HEK293 (cell line): ENCODE data around the gene ASPDH.

Experiments used
- CTCF ChIA-PET: fragments of 350-600 bp; formaldehyde crosslinking; extraction: SDS; loops from one replicate; lab custom pipeline; 2021; ENCODE audit warnings: antibody characterized with exemption; lab: Yijun Ruan, JAX
- POLR2A ChIA-PET: fragments of 300-600 bp; formaldehyde crosslinking; extraction: SDS; loops from one replicate; lab custom pipeline; 2020; ENCODE audit warnings: antibody characterized with exemption, inconsistent platforms; lab: Yijun Ruan, JAX
- H3K27ac ChIP-seq: fragments of 200-500 bp; sonication (Bioruptor generic); 2 replicates; pipeline ENCODE4 v1.5.1; 2014; ENCODE audit warnings: low read depth, low read length, control low read depth, inconsistent platforms; ENCODE audit errors: extremely low read depth
- H3K36me3 ChIP-seq, 2 experiments: fragments of 200-500 bp in 1 of 2; sonication (Bioruptor generic) in 1 of 2; 1 replicate in 1 of 2; 2 replicates in 1 of 2; pipeline ENCODE4 v1.5.1; 2014 to 2017; ENCODE audit warnings: inconsistent platforms in 2 of 2, low read length in 2 of 2; ENCODE audit not compliant: control insufficient read depth in 2 of 2, insufficient read depth in 1 of 2
- H3K4me1 ChIP-seq: fragments of 200-500 bp; sonication (Bioruptor generic); 2 replicates; pipeline ENCODE4 v1.5.1; 2014; ENCODE audit warnings: mild to moderate bottlenecking, low read length, inconsistent platforms; ENCODE audit not compliant: control insufficient read depth, insufficient read depth
- H3K4me3 ChIP-seq: 2 replicates; pipeline ENCODE4 v1.5.1; 2011; ENCODE audit warnings: low read depth, mild to moderate bottlenecking, control low read depth, low read length, moderate library complexity
- H3K9me3 ChIP-seq: fragments of 200-500 bp; sonication (Bioruptor generic); 2 replicates; pipeline ENCODE4 v1.5.1; 2014; ENCODE audit warnings: low read depth, low read length, inconsistent platforms; ENCODE audit not compliant: control insufficient read depth, insufficient read depth
- ELK4 ChIP-seq: IDR thresholded peaks from 2 replicates; pipeline ENCODE4 v1.6.1; 2011; ENCODE audit warnings: mild to moderate bottlenecking, low read depth, low read length, borderline replicate concordance
- REPIN1 ChIP-seq: fragments of 450-650 bp; formaldehyde crosslinking; IDR thresholded peaks from 2 replicates; pipeline ENCODE4 v1.5.1; 2017; ENCODE audit warnings: missing biosample characterization, missing genetic modification characterization, low read depth
- SCRT2 ChIP-seq: fragments of 450-650 bp; formaldehyde crosslinking; IDR thresholded peaks from 2 replicates; pipeline ENCODE4 v1.5.1; 2016; ENCODE audit warnings: missing biosample characterization, missing genetic modification characterization
- TSHZ1 ChIP-seq: fragments of 450-650 bp; formaldehyde crosslinking; IDR thresholded peaks from 2 replicates; pipeline ENCODE4 v1.5.1; 2016; ENCODE audit warnings: missing biosample characterization, missing genetic modification characterization, borderline replicate concordance
- ZIC2 ChIP-seq: fragments of 450-650 bp; formaldehyde crosslinking; IDR thresholded peaks from 2 replicates; pipeline ENCODE4 v1.5.1; 2016; ENCODE audit warnings: missing biosample characterization, missing genetic modification characterization
- ZNF114 ChIP-seq: fragments of 450-650 bp; formaldehyde crosslinking; IDR thresholded peaks from 2 replicates; pipeline ENCODE4 v1.5.0; 2017; ENCODE audit warnings: missing biosample characterization, missing genetic modification characterization
- ZNF140 ChIP-seq: fragments of 450-650 bp; formaldehyde crosslinking; IDR thresholded peaks from 2 replicates; pipeline ENCODE4 v1.5.1; 2016; ENCODE audit warnings: missing biosample characterization, missing genetic modification characterization
- ZNF391 ChIP-seq: fragments of 450-650 bp; formaldehyde crosslinking; IDR thresholded peaks from 2 replicates; pipeline ENCODE4 v1.5.1; 2016; ENCODE audit warnings: low read depth, missing biosample characterization, missing genetic modification characterization, borderline replicate concordance
- ZNF394 ChIP-seq: fragments of 450-650 bp; formaldehyde crosslinking; IDR thresholded peaks from 2 replicates; pipeline ENCODE4 v1.5.1; 2016; ENCODE audit warnings: missing biosample characterization, missing genetic modification characterization, mild to moderate bottlenecking, moderate library complexity, borderline replicate concordance
- ZNF571 ChIP-seq: fragments of 450-650 bp; formaldehyde crosslinking; IDR thresholded peaks from 2 replicates; pipeline ENCODE4 v1.5.0; 2017; ENCODE audit warnings: missing biosample characterization, missing genetic modification characterization
- ZNF596 ChIP-seq: fragments of 450-650 bp; IDR thresholded peaks from 2 replicates; pipeline ENCODE4 v1.5.0; 2018; ENCODE audit warnings: missing biosample characterization, mild to moderate bottlenecking, missing genetic modification characterization, moderate library complexity
- ZNF600 ChIP-seq: fragments of 450-650 bp; formaldehyde crosslinking; IDR thresholded peaks from 2 replicates; pipeline ENCODE4 v1.5.1; 2016; ENCODE audit warnings: missing biosample characterization, missing genetic modification characterization
- ZNF621 ChIP-seq: fragments of 450-650 bp; formaldehyde crosslinking; IDR thresholded peaks from 2 replicates; pipeline ENCODE4 v1.5.1; 2017; ENCODE audit warnings: missing biosample characterization, missing genetic modification characterization
- ZNF670 ChIP-seq: fragments of 450-650 bp; formaldehyde crosslinking; IDR thresholded peaks from 2 replicates; pipeline ENCODE4 v1.5.1; 2016; ENCODE audit warnings: missing biosample characterization, missing genetic modification characterization, low read depth
- ZNF704 ChIP-seq: fragments of 450-650 bp; formaldehyde crosslinking; IDR thresholded peaks from 2 replicates; pipeline ENCODE4 v1.5.1; 2016; ENCODE audit warnings: missing biosample characterization, missing genetic modification characterization
- ZSCAN16 ChIP-seq: fragments of 450-650 bp; formaldehyde crosslinking; IDR thresholded peaks from 2 replicates; pipeline ENCODE4 v1.5.1; 2016; ENCODE audit warnings: missing biosample characterization, missing genetic modification characterization
- TF ChIP-seq, protein P1 (sequence below): fragments of 450-650 bp; formaldehyde crosslinking; conservative IDR thresholded peaks from 2 replicates; pipeline ENCODE4 v1.5.1; 2016; ENCODE audit warnings: low read depth, missing biosample characterization, missing genetic modification characterization

ASPDH gene

GRCh38 chr19:50520822-50521465, 7.2 kb upstream of the ASPDH start:
- Histone ChIP-seq H3K9me3 (no peaks in the 10 kb centered on the region), H3K4me1 (no peaks in the 10 kb centered on the region), H3K4me3 (no peak overlapping the region), H3K36me3 (peaks cover 0 to 9% of the 10 kb centered on the region in 2 experiments; a peak in 1 of 3 replicates), H3K27ac (no peak overlapping the region)
- no peak for TF ChIP-seq ZNF600
- no peak for TF ChIP-seq REPIN1 (tag by site-specific recombination)
- no peak for TF ChIP-seq ZIC2 (tag by site-specific recombination)
- POLR2A ChIA-PET = no interaction called here
- CTCF ChIA-PET = interaction anchor here (0.6 to 10.1 kb wide), 2 partner anchors 15 to 87 kb away, joined by 3 to 76 read pairs; no protein-coding TSS in a partner anchor

DNA sequence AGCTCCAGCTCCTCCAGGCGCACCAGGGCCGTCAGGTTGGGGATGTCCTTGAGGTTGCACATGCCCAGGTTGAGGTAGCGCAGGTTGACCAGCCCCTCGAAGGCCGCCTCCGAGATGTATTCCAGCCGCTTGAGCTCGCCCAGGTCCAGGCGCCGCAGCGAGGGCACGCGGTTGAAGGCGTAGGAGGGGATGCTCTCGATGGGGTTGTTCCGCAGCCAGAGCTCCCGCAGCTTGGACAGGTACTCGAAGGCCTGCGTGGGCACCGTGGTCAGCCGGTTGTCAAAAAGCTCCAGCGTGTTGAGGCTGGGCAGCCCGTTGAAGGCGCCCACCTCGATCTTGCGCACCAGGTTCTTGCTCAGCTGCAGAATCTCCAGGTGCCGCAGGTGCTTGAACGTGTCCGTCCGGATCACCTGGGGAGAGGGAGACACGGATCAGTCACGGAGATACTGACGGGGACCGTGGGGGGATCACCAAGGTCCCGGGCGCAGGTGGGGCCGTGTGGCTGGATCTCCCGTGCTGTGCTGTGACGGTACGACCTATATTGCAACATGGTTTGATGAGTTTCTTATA, 5.4 kb upstream of the ASPDH start:
- ChIA-PET CTCF (interaction anchor here (0.7 to 1.6 kb wide), 2 partner anchors 19 to 305 kb away, joined by 3 to 7 read pairs; no protein-coding TSS in a partner anchor), POLR2A (no interaction called here)
- H3K4me3 ChIP-seq = no peak overlapping the region
- no peaks in the 10 kb centered on the region for H3K4me1 ChIP-seq
- no peaks in the 10 kb centered on the region for H3K9me3 ChIP-seq
- peaks cover 0 to 9% of the 10 kb centered on the region in 2 experiments; a peak in 1 of 3 replicates for H3K36me3 ChIP-seq
- no peak for TF ChIP-seq ZNF114
- no peak for TF ChIP-seq ZSCAN16
- TF ChIP-seq TSHZ1 (tag by site-specific recombination) = no peak
- no peak for TF ChIP-seq ZNF391 (tag by site-specific recombination)
- TF ChIP-seq ZNF394 (tag by site-specific recombination) = no peak
- TF ChIP-seq SCRT2 (tag by site-specific recombination) = no peak
- no peak for TF ChIP-seq ZNF670
- TF ChIP-seq ELK4 = no peak
- no peak overlapping the region for H3K27ac ChIP-seq

DNA sequence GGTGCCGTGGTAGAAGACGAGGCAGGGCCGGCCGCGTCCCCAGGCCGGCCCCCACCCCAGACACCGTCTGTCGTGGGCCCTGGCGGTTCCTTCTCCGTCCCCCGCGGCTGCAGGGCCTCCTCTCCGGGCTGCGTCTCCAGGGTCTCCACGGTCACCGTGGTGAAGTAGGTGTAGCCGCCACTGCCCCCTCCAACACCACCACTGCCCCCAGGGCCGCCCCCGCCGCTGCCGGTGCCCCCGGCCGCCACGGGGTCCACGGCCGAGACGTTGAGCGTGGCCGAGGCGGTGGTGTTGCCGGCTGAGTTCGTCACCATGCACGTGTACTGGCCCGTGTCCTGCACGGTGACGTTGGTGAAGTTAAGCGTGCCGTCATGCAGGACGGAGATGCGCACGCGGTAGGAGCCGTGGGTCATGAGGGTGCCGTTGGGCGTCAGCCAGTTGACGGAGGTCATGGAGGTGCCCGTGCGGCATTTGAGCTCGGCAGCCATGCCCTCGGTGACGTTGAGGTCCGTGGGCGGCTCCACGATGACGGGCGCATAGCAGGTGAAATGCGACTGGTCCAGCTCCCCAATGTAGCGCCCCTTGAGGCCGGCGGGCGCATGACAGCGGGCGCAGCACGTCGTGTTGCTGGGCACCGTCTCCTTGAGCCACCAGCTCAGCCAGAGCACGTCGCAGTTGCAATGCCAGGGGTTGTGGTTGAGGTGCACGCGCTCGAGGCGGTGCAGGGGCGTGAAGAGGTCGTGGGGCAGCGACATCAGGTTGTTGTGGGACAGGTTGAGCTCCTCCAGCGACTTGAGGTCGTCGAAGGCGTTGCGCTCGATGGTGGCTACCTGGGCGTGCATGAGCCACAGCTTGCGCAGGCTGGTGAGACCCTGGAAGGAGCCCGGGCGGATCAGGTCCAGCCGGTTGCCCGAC, 4.6 kb upstream of the ASPDH start:
- POLR2A ChIA-PET = no interaction called here
- Histone ChIP-seq H3K9me3 (no peaks in the 10 kb centered on the region), H3K27ac (no peak overlapping the region), H3K36me3 (peaks cover 0 to 9% of the 10 kb centered on the region in 2 experiments; a peak in 1 of 3 replicates), H3K4me3 (no peak overlapping the region), H3K4me1 (no peaks in the 10 kb centered on the region)
- CTCF ChIA-PET = interaction anchor here (0.6 to 1.6 kb wide), 3 partner anchors 19 to 305 kb away, joined by 3 to 7 read pairs (median 3); no protein-coding TSS in a partner anchor
- TF ChIP-seq, protein P1, sequence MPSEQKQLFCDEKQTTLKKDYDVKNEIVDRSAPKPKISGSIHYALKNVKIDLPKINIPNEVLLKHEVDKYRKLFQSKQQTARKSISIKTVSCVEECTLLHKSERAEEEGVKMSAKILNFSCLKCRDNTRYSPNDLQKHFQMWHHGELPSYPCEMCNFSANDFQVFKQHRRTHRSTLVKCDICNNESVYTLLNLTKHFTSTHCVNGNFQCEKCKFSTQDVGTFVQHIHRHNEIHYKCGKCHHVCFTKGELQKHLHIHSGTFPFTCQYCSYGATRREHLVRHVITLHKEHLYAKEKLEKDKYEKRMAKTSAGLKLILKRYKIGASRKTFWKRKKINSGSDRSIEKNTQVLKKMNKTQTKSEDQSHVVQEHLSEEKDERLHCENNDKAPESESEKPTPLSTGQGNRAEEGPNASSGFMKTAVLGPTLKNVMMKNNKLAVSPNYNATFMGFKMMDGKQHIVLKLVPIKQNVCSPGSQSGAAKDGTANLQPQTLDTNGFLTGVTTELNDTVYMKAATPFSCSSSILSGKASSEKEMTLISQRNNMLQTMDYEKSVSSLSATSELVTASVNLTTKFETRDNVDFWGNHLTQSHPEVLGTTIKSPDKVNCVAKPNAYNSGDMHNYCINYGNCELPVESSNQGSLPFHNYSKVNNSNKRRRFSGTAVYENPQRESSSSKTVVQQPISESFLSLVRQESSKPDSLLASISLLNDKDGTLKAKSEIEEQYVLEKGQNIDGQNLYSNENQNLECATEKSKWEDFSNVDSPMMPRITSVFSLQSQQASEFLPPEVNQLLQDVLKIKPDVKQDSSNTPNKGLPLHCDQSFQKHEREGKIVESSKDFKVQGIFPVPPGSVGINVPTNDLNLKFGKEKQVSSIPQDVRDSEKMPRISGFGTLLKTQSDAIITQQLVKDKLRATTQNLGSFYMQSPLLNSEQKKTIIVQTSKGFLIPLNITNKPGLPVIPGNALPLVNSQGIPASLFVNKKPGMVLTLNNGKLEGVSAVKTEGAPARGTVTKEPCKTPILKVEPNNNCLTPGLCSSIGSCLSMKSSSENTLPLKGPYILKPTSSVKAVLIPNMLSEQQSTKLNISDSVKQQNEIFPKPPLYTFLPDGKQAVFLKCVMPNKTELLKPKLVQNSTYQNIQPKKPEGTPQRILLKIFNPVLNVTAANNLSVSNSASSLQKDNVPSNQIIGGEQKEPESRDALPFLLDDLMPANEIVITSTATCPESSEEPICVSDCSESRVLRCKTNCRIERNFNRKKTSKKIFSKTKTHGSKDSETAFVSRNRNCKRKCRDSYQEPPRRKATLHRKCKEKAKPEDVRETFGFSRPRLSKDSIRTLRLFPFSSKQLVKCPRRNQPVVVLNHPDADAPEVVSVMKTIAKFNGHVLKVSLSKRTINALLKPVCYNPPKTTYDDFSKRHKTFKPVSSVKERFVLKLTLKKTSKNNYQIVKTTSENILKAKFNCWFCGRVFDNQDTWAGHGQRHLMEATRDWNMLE (tag by site-specific recombination) = no peak
- no peak for TF ChIP-seq ZNF704 (tag by site-specific recombination)
- TF ChIP-seq ZNF596 (tag by site-specific recombination) = no peak
- TF ChIP-seq ZNF571 (tag by site-specific recombination) = no peak
- no peak for TF ChIP-seq ZNF140 (tag by site-specific recombination)
- TF ChIP-seq ZNF621 = no peak
